Mesothelial cell of epicardium (in vitro differentiated cells): Measurements from ENCODE around the gene NPSR1. TPM values are rescaled to one million over a fixed set of nuclear protein-coding genes. Genes with fewer than 3 reads are reported as not detected.

Experiments
- DNase-seq, 2 experiments: peaks; one replicate each; pipeline ENCODE4 v3.0.0; 2021; ENCODE audit warnings: low spot score in 2 of 2; ENCODE audit not compliant: unreplicated experiment in 2 of 2
- H3K27ac Mint-ChIP-seq: 2 replicates; pipeline ENCODE4 v1.8.0; 2021; ENCODE audit warnings: mixed read lengths
- H3K27me3 Mint-ChIP-seq: 2 replicates; pipeline ENCODE4 v1.8.0; 2021; ENCODE audit warnings: low read depth, mixed read lengths
- H3K36me3 Mint-ChIP-seq: 2 replicates; pipeline ENCODE4 v1.8.0; 2021; ENCODE audit warnings: mixed read lengths
- H3K4me1 Mint-ChIP-seq: 2 replicates; pipeline ENCODE4 v1.8.0; 2021; ENCODE audit warnings: mixed read lengths
- H3K4me3 Mint-ChIP-seq: 2 replicates; pipeline ENCODE4 v1.8.0; 2021; ENCODE audit warnings: mild to moderate bottlenecking, moderate library complexity, mixed read lengths
- H3K9me3 Mint-ChIP-seq: 2 replicates; pipeline ENCODE4 v1.8.0; 2021; ENCODE audit warnings: mixed read lengths
- CTCF ChIP-seq: fragments of 200-600 bp; sonication (generic); IDR thresholded peaks from one replicate; pipeline ENCODE4 v1.5.0; 2021; ENCODE audit warnings: antibody characterized with exemption; ENCODE audit not compliant: unreplicated experiment
- total RNA-seq: library from RNA; stranded (reverse); gene quantifications from 3 replicates; pipeline ENCODE4 v1.2.1, GENCODE V29; 2021

The NPSR1 gene
- total RNA-seq, 1 donor from 2014 or later = not detected

- Mint-ChIP-seq H3K36me3 (no peaks in the 10 kb centered on the region), H3K27ac (no peak overlapping the region), H3K9me3 (no peaks in the 10 kb centered on the region), H3K4me3 (no peak overlapping the region), H3K4me1 (peaks cover 3% of the 10 kb centered on the region), H3K27me3 (peaks cover 8% of the 10 kb centered on the region)
- no peak for DNase-seq
- no peak for TF ChIP-seq CTCF
Measured at GRCh38 chr7:34845666-34846361, 187.8 kb downstream of the NPSR1 start.

- DNase-seq = no peak
- H3K27ac Mint-ChIP-seq = no peak overlapping the region
- H3K4me1 Mint-ChIP-seq = peaks cover 6% of the 10 kb centered on the region
- no peaks in the 10 kb centered on the region for H3K36me3 Mint-ChIP-seq
- peaks cover 8% of the 10 kb centered on the region for H3K27me3 Mint-ChIP-seq
- H3K9me3 Mint-ChIP-seq = no peaks in the 10 kb centered on the region
- no peak for TF ChIP-seq CTCF
- no peak overlapping the region for H3K4me3 Mint-ChIP-seq
Measured at GRCh38 chr7:34846976-34847375, 189.0 kb downstream of the NPSR1 start.

- TF ChIP-seq CTCF = no peak
- Mint-ChIP-seq H3K36me3 (no peaks in the 10 kb centered on the region), H3K27ac (no peak overlapping the region), H3K4me3 (no peak overlapping the region), H3K4me1 (peaks cover 6% of the 10 kb centered on the region), H3K27me3 (peaks cover 8% of the 10 kb centered on the region), H3K9me3 (no peaks in the 10 kb centered on the region)
- no peak for DNase-seq
Measured at GRCh38 chr7:34848670-34849069, 190.7 kb downstream of the NPSR1 start.

- H3K4me3 Mint-ChIP-seq = no peak overlapping the region
- H3K4me1 Mint-ChIP-seq = peaks cover 6% of the 10 kb centered on the region
- no peak overlapping the region for H3K27ac Mint-ChIP-seq
- TF ChIP-seq CTCF = no peak
- DNase-seq = no peak
- H3K9me3 Mint-ChIP-seq = no peaks in the 10 kb centered on the region
- H3K27me3 Mint-ChIP-seq = peaks cover 8% of the 10 kb centered on the region
- no peaks in the 10 kb centered on the region for H3K36me3 Mint-ChIP-seq
Measured at GRCh38 chr7:34849163-34849960, 191.3 kb downstream of the NPSR1 start.

GRCh38 chr7:34849986-34850385 is 192.0 kb downstream of the NPSR1 start:
- TF ChIP-seq CTCF = no peak
- H3K36me3 Mint-ChIP-seq = no peaks in the 10 kb centered on the region
- H3K4me3 Mint-ChIP-seq = no peak overlapping the region
- H3K9me3 Mint-ChIP-seq = no peaks in the 10 kb centered on the region
- peaks cover 8% of the 10 kb centered on the region for H3K27me3 Mint-ChIP-seq
- no peak overlapping the region for H3K27ac Mint-ChIP-seq
- peaks cover 6% of the 10 kb centered on the region for H3K4me1 Mint-ChIP-seq
- no peak for DNase-seq
